Neural crest cell (in vitro differentiated cells): ENCODE results near the gene DYNLT4. TPM values are rescaled to one million over a fixed set of nuclear protein-coding genes. Genes with fewer than 3 reads are reported as not detected.
A peak's percentile ranks its signal among the peaks of the same experiment; 100 is the strongest.

Experiments used
- DNase-seq: peaks from one replicate; pipeline ENCODE4 v3.0.0; 2021; ENCODE audit warnings: low read depth, mixed read lengths, low spot score
- H3K27ac Mint-ChIP-seq: one replicate; pipeline ENCODE4 v1.8.0; 2021; ENCODE audit warnings: mild to moderate bottlenecking, mixed read lengths; ENCODE audit not compliant: unreplicated experiment
- H3K27me3 Mint-ChIP-seq: 2 replicates; pipeline ENCODE4 v1.8.0; 2021; ENCODE audit warnings: low read depth, mild to moderate bottlenecking, mixed read lengths
- H3K36me3 Mint-ChIP-seq: 2 replicates; pipeline ENCODE4 v1.8.0; 2021; ENCODE audit warnings: low read depth, mild to moderate bottlenecking, mixed read lengths
- H3K4me1 Mint-ChIP-seq: 2 replicates; pipeline ENCODE4 v1.8.0; 2021; ENCODE audit warnings: mixed read lengths
- H3K4me3 Mint-ChIP-seq: one replicate; pipeline ENCODE4 v1.8.0; 2021; ENCODE audit warnings: mild to moderate bottlenecking, mixed read lengths
- H3K9me3 Mint-ChIP-seq: 2 replicates; pipeline ENCODE4 v1.8.0; 2021; ENCODE audit warnings: mixed read lengths
- total RNA-seq: library from RNA; stranded (reverse); gene quantifications from 2 replicates; pipeline ENCODE4 v1.2.1, GENCODE V29; 2021
- TF ChIP-seq, protein P1 (sequence below): fragments of 200-600 bp; sonication (generic); conservative IDR thresholded peaks from 2 replicates; pipeline ENCODE4 v1.5.0; 2021; ENCODE audit warnings: antibody characterized with exemption, mild to moderate bottlenecking

Gene DYNLT4
- total RNA-seq, 1 donor from 2014 or later = not detected

GRCh38 chr1:44806025-44806703 lies 987 bp downstream of the DYNLT4 start:
- H3K4me3 Mint-ChIP-seq = no peak overlapping the region
- DNase-seq = no peak
- peaks cover 9% of the 10 kb centered on the region for H3K36me3 Mint-ChIP-seq

GRCh38 chr1:44805311-44806024 lies 1.7 kb downstream of the DYNLT4 start:
- Mint-ChIP-seq H3K9me3 (no peaks in the 10 kb centered on the region), H3K27ac (no peak overlapping the region), H3K4me1 (peaks cover 55% of the 10 kb centered on the region), H3K36me3 (peaks cover 9% of the 10 kb centered on the region), H3K27me3 (peaks cover 4% of the 10 kb centered on the region), H3K4me3 (peak overlapping the region; percentile 47)
- TF ChIP-seq, protein P1, sequence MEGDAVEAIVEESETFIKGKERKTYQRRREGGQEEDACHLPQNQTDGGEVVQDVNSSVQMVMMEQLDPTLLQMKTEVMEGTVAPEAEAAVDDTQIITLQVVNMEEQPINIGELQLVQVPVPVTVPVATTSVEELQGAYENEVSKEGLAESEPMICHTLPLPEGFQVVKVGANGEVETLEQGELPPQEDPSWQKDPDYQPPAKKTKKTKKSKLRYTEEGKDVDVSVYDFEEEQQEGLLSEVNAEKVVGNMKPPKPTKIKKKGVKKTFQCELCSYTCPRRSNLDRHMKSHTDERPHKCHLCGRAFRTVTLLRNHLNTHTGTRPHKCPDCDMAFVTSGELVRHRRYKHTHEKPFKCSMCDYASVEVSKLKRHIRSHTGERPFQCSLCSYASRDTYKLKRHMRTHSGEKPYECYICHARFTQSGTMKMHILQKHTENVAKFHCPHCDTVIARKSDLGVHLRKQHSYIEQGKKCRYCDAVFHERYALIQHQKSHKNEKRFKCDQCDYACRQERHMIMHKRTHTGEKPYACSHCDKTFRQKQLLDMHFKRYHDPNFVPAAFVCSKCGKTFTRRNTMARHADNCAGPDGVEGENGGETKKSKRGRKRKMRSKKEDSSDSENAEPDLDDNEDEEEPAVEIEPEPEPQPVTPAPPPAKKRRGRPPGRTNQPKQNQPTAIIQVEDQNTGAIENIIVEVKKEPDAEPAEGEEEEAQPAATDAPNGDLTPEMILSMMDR = no peak
- DNase-seq = no peak

More at GRCh38 chr1:44806025-44806703, 987 bp downstream of the DYNLT4 start:
- Mint-ChIP-seq H3K27ac (no peak overlapping the region), H3K9me3 (no peaks in the 10 kb centered on the region), H3K27me3 (peaks cover 4% of the 10 kb centered on the region), H3K4me1 (peaks cover 57% of the 10 kb centered on the region)
- TF ChIP-seq, protein P1 = no peak

- Mint-ChIP-seq H3K4me3 (peak overlapping the region; percentile 84), H3K4me1 (peaks cover 49% of the 10 kb centered on the region), H3K27me3 (peaks cover 4% of the 10 kb centered on the region), H3K36me3 (peaks cover 9% of the 10 kb centered on the region), H3K9me3 (no peaks in the 10 kb centered on the region), H3K27ac (peak overlapping the region; percentile 83)
- DNase-seq = no peak
- TF ChIP-seq, protein P1 = no peak
These were observed 3.6 kb downstream of the DYNLT4 start for GRCh38 chr1:44803312-44804095.

GRCh38 chr1:44803062-44803311 lies 4.2 kb downstream of the DYNLT4 start:
- Mint-ChIP-seq H3K4me3 (peak overlapping the region; percentile 84), H3K27me3 (peaks cover 4% of the 10 kb centered on the region), H3K4me1 (peaks cover 44% of the 10 kb centered on the region), H3K27ac (peak overlapping the region; percentile 83), H3K9me3 (no peaks in the 10 kb centered on the region), H3K36me3 (peaks cover 9% of the 10 kb centered on the region)
- TF ChIP-seq, protein P1 = no peak
- no peak for DNase-seq

- peak overlapping the region; percentile 91 for H3K27ac Mint-ChIP-seq
- peak; percentile 49 for DNase-seq
- peaks cover 9% of the 10 kb centered on the region for H3K36me3 Mint-ChIP-seq
- H3K27me3 Mint-ChIP-seq = peaks cover 4% of the 10 kb centered on the region
- H3K9me3 Mint-ChIP-seq = no peaks in the 10 kb centered on the region
- H3K4me1 Mint-ChIP-seq = peaks cover 39% of the 10 kb centered on the region
- peak overlapping the region; percentile 84 for H3K4me3 Mint-ChIP-seq
- TF ChIP-seq, protein P1 = no peak
These were observed 4.7 kb downstream of the DYNLT4 start for GRCh38 chr1:44802306-44803061.
